Tibial nerve (tissue), 4 donors: Measurements from ENCODE around the gene ACTR1A. TPM values are rescaled to one million over a fixed set of nuclear protein-coding genes. Genes with fewer than 3 reads are reported as not detected.

Experiments used
- small RNA-seq: library from RNA; depleted of rRNA; stranded (forward); fragments of <200 nt; gene quantifications from one replicate; pipeline ENCODE3, GENCODE V24; 2016
- total RNA-seq, 4 donors: library from RNA; depleted of rRNA; stranded (reverse); fragments of >200 nt; gene quantifications; one replicate each; pipeline ENCODE4 v1.1.0, GENCODE V29; 2016

ACTR1A gene
- total RNA-seq, 4 donors from 2014 or later: 85.5 to 114 (median 105) TPM

Small RNAs within 50 kb of the gene (small RNA-seq; reads per million reads assigned to genes)
- gene MIR146B: 319 reads per million, percentile 97 among the genes with 10 or more reads in this experiment

Other genes with a start within 250 kb of the ACTR1A start
- gene NFKB2, start 107.0 kb downstream of the ACTR1A start, total RNA-seq: 10 to 100 TPM; 19.3 to 49.2 (median 31.8) TPM
- 1 to 10 TPM in 1 of 4 donors, under 1 TPM in 3; 0.30 to 1.1 (median 0.70) TPM for gene PSD, start 83.9 kb downstream of the ACTR1A start, total RNA-seq
- gene FBXL15, start 81.9 kb downstream of the ACTR1A start, total RNA-seq: 10 to 100 TPM; 25.8 to 51.1 (median 46.2) TPM
- gene CUEDC2, start 70.1 kb downstream of the ACTR1A start, total RNA-seq: 100 to 1,000 TPM in 3 of 4 donors, 10 to 100 TPM in 1; 86.4 to 195 (median 131) TPM
- 1 to 10 TPM in 1 of 4 donors, not detected in 3; 1.4 TPM for gene C10orf95, start 51.2 kb downstream of the ACTR1A start, total RNA-seq
- 10 to 100 TPM in 3 of 4 donors, 1 to 10 TPM in 1; 9.8 to 17.1 (median 14.2) TPM for gene SUFU, start 1.3 kb upstream of the ACTR1A start, total RNA-seq
- 100 to 1,000 TPM; 156 to 206 (median 157) TPM for gene TRIM8, start 141.8 kb upstream of the ACTR1A start, total RNA-seq
- gene ARL3, start 211.7 kb upstream of the ACTR1A start, total RNA-seq: 10 to 100 TPM; 11.0 to 17.7 (median 13.8) TPM
- gene SFXN2, start 211.9 kb upstream of the ACTR1A start, total RNA-seq: 10 to 100 TPM in 3 of 4 donors, 1 to 10 TPM in 1; 7.2 to 26.4 (median 11.3) TPM
- gene WBP1L, start 241.2 kb upstream of the ACTR1A start, total RNA-seq: 100 to 1,000 TPM in 3 of 4 donors, 10 to 100 TPM in 1; 89.4 to 191 (median 158) TPM